ENCODE results near the gene PBX4. TPM values are rescaled to one million over a fixed set of nuclear protein-coding genes. Genes with fewer than 3 reads are reported as not detected.
A peak's percentile ranks its signal among the peaks of the same experiment; 100 is the strongest.

PBX4 gene
- total and polyA plus RNA-seq, 10 of the 15 experiments (the other 5 are each of a cell fraction or from before 2014, with no cell fraction given), result 0.18 to 17.3 (median 4.2) TPM

GRCh38 chr19:19637523-19638251 lies 19.2 kb upstream of the PBX4 start:
- RAD21 ChIA-PET (ENCODE audit: unreplicated experiment), result no interaction called here
- H3K9me3 ChIP-seq (replicated peaks; ENCODE audit: control insufficient read depth, insufficient read depth, low read length), result no peaks in the 10 kb centered on the region
- peaks cover 29 to 30% of the 10 kb centered on the region in 2 experiments for H3K36me3 ChIP-seq (ENCODE audit: control insufficient read depth in 2 of 2, insufficient read depth in 2 of 2, low read length in 1 of 2)
- intact Hi-C loops (cut with micrococcal nuclease; ENCODE audit: unreplicated experiment) (no loop called here), in situ Hi-C loops (cut with MboI) (no loop called here)
- H3K79me2 ChIP-seq (ENCODE audit: control insufficient read depth, insufficient read depth, low read length), result peaks cover 12% of the 10 kb centered on the region
- H3K4me1 ChIP-seq (ENCODE audit: control insufficient read depth, insufficient read depth, low read length), result no peaks in the 10 kb centered on the region; the same call in 1 of the 2 replicates
- POLR2A ChIA-PET, result interaction anchor here (0.6 kb wide), 1 partner anchor 481 kb away, joined by 4 read pairs; no protein-coding TSS in a partner anchor
- H3K9ac ChIP-seq (ENCODE audit: control insufficient read depth, insufficient read depth, low read length), result no peak overlapping the region
- no peak overlapping the region for H2AFZ ChIP-seq (ENCODE audit: control insufficient read depth, low read depth, low read length)
- DNase-seq (ENCODE audit: low read depth, low spot score) (no peak), ATAC-seq (no peak), FAIRE-seq (no peak)
- no peak overlapping the region for H3K4me3 ChIP-seq
- H3K4me2 ChIP-seq (ENCODE audit: control insufficient read depth, insufficient read depth), result no peak overlapping the region
- 97% methylated on average over 25 of the region's 53 CpGs for WGBS (ENCODE audit: insufficient coverage, insufficient replicate concordance, low lambda C conversion rate, missing lambda C conversion rate)
- CTCF ChIA-PET, result no interaction called here
- no peak for TF ChIP-seq ZBTB11 (CRISPR knock-in tag; IDR thresholded peaks at IDR 0.05)
- peak; percentile 25; the same call in 1 of the 2 replicates for TF ChIP-seq POLR2A (IDR thresholded peaks at IDR 0.05; ENCODE audit: low read depth, low read length)
- BruUV-seq (replicated peaks), result no TSS peak
- SMC1A ChIA-PET (ENCODE audit: uncharacterized antibody, unreplicated experiment), result no interaction called here
- H3K27me3 ChIP-seq (replicated peaks in 1 of 2; ENCODE audit: control insufficient read depth in 2 of 2, insufficient read depth in 2 of 2, low read length in 1 of 2), result no peaks in the 10 kb centered on the region
- no peak overlapping the region for H3K27ac ChIP-seq (ENCODE audit: control insufficient read depth, insufficient read depth)
- H4K20me1 ChIP-seq (ENCODE audit: control insufficient read depth, insufficient read depth), result no peaks in the 10 kb centered on the region; the same call in 1 of the 2 replicates

- FAIRE-seq, result no peak
- BruUV-seq (replicated peaks), result no TSS peak
- Histone ChIP-seq H3K9me3 (replicated peaks; ENCODE audit: control insufficient read depth, insufficient read depth, low read length) (no peaks in the 10 kb centered on the region), H3K27me3 (replicated peaks in 1 of 2; ENCODE audit: control insufficient read depth in 2 of 2, insufficient read depth in 2 of 2, low read length in 1 of 2) (no peaks in the 10 kb centered on the region), H3K4me2 (ENCODE audit: control insufficient read depth, insufficient read depth) (no peak overlapping the region), H3K4me3 (no peak overlapping the region), H3K79me2 (ENCODE audit: control insufficient read depth, insufficient read depth, low read length) (peaks cover 6% of the 10 kb centered on the region), H2AFZ (ENCODE audit: control insufficient read depth, low read depth, low read length) (no peak overlapping the region), H3K9ac (ENCODE audit: control insufficient read depth, insufficient read depth, low read length) (no peak overlapping the region), H3K36me3 (ENCODE audit: control insufficient read depth in 2 of 2, insufficient read depth in 2 of 2, low read length in 1 of 2) (peaks cover 30 to 33% of the 10 kb centered on the region in 2 experiments), H3K27ac (ENCODE audit: control insufficient read depth, insufficient read depth) (no peak overlapping the region), H3K4me1 (ENCODE audit: control insufficient read depth, insufficient read depth, low read length) (no peaks in the 10 kb centered on the region; the same call in 1 of the 2 replicates), H4K20me1 (ENCODE audit: control insufficient read depth, insufficient read depth) (no peaks in the 10 kb centered on the region; the same call in 1 of the 2 replicates)
- 98% methylated on average over 18 of the region's 27 CpGs for WGBS (ENCODE audit: insufficient coverage, insufficient replicate concordance, low lambda C conversion rate, missing lambda C conversion rate)
- TF ChIP-seq BMI1 (IDR thresholded peaks at IDR 0.05; ENCODE audit: borderline replicate concordance), result no peak
- TF ChIP-seq MAX (IDR thresholded peaks at IDR 0.05; ENCODE audit: low read depth, low read length), result no peak
- TF ChIP-seq CEBPZ (IDR thresholded peaks at IDR 0.05; ENCODE audit: low read depth, low read length), result no peak
- TF ChIP-seq HDAC2 (IDR thresholded peaks at IDR 0.05), result no peak
- TF ChIP-seq RAD21 (IDR thresholded peaks at IDR 0.05; ENCODE audit: insufficient read depth, low read depth, low read length), result no peak
- in situ Hi-C loops (cut with MboI) (no loop called here), intact Hi-C loops (cut with micrococcal nuclease; ENCODE audit: unreplicated experiment) (no loop called here)
- ChIA-PET RAD21 (ENCODE audit: unreplicated experiment) (no interaction called here), POLR2A (interaction anchor here (0.6 to 1.2 kb wide), 2 partner anchors 20 to 59 kb away, joined by 3 read pairs; no protein-coding TSS in a partner anchor), CTCF (no interaction called here), SMC1A (ENCODE audit: uncharacterized antibody, unreplicated experiment) (no interaction called here)
- no peak for ATAC-seq
- no peak for DNase-seq (ENCODE audit: low read depth, low spot score)
These were observed 18.7 kb upstream of the PBX4 start for GRCh38 chr19:19637186-19637522.
